BLaER1 (cell line): ENCODE measurements around the gene HEG1.
"Not testable (repeated sequence)": the region's sequence is repeated elsewhere in the genome, so short reads cannot be mapped to it uniquely, and the experiment has no call there.

Experiments
- H3K27ac ChIP-seq: shearing (Covaris generic); formaldehyde crosslinking; 2 replicates; pipeline ENCODE4 v1.8.1; 2022
- H3K27me3 ChIP-seq: shearing (Covaris generic); formaldehyde crosslinking; 2 replicates; pipeline ENCODE4 v1.8.1; 2022
- H3K36me3 ChIP-seq: shearing (Covaris generic); formaldehyde crosslinking; 2 replicates; pipeline ENCODE4 v1.8.1; 2022
- H3K4me1 ChIP-seq: shearing (Covaris generic); formaldehyde crosslinking; 2 replicates; pipeline ENCODE4 v1.8.1; 2022
- H3K4me2 ChIP-seq: shearing (Covaris generic); formaldehyde crosslinking; 2 replicates; pipeline ENCODE4 v1.8.1; 2022
- H3K4me3 ChIP-seq: shearing (Covaris generic); formaldehyde crosslinking; 2 replicates; pipeline ENCODE4 v1.8.1; 2022
- H3K9ac ChIP-seq: shearing (Covaris generic); formaldehyde crosslinking; 2 replicates; pipeline ENCODE4 v1.8.1; 2022
- H3K9me3 ChIP-seq: shearing (Covaris generic); formaldehyde crosslinking; 2 replicates; pipeline ENCODE4 v1.8.1; 2022
- H4K20me1 ChIP-seq: shearing (Covaris generic); formaldehyde crosslinking; 2 replicates; pipeline ENCODE4 v1.8.1; 2022
- Cebpa-rat ChIP-seq: shearing (Covaris generic); IDR thresholded peaks from 2 replicates; pipeline ENCODE4 v1.8.1; 2022

HEG1 gene

DNA sequence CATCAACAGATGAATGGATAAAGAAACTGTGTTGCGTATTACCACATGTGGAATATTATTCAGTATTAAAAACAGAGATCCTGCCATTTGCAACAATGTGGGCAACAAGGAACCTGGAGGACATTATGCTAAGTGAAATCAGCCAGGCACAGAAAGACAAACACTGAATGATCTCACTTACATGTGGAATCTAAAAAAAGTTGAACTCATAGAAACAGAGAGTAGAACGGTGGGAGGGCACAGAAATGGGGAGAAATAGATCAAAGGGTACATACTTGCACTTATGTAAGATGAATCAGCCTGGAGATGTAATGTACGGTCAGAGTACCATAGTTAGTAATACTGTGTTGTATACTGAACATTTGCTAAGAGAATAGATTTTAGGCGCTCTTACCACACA lies 91.4 kb downstream of the HEG1 start:
- Histone ChIP-seq H4K20me1 (no peaks in the 10 kb centered on the region), H3K4me3 (no peak overlapping the region), H3K27ac (no peak overlapping the region), H3K4me2 (no peak overlapping the region), H3K9ac (no peak overlapping the region), H3K4me1 (peaks cover 57% of the 10 kb centered on the region), H3K9me3 (peaks cover 16% of the 10 kb centered on the region; the same call in 1 of the 2 replicates), H3K36me3 (no peaks in the 10 kb centered on the region), H3K27me3 (no peaks in the 10 kb centered on the region)
- TF ChIP-seq Cebpa-rat: no peak

DNA sequence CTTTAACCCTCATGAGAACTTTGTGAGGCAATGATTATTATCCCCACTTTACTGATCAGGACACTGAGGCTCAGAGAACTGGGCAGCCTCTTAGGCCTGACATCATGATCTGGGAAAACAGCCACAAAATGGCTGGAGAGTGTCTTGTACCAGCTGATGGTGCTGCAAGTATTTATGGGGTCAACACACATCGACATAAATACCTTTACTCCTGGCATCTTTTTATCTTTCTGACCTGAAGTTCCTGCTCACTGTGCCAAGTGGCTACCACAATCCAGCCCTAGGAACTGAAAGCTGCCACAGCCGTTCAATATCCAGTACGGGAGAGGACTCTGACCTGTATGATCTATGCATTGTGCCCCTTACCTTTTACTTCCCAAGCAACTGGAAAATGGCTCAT lies 92.0 kb downstream of the HEG1 start:
- Histone ChIP-seq H3K4me1 (peaks cover 51% of the 10 kb centered on the region), H3K4me3 (no peak overlapping the region), H3K36me3 (no peaks in the 10 kb centered on the region), H3K27ac (no peak overlapping the region), H3K9ac (no peak overlapping the region), H4K20me1 (no peaks in the 10 kb centered on the region), H3K9me3 (peaks cover 16% of the 10 kb centered on the region; the same call in 1 of the 2 replicates), H3K4me2 (no peak overlapping the region), H3K27me3 (no peaks in the 10 kb centered on the region)
- TF ChIP-seq Cebpa-rat: no peak

DNA sequence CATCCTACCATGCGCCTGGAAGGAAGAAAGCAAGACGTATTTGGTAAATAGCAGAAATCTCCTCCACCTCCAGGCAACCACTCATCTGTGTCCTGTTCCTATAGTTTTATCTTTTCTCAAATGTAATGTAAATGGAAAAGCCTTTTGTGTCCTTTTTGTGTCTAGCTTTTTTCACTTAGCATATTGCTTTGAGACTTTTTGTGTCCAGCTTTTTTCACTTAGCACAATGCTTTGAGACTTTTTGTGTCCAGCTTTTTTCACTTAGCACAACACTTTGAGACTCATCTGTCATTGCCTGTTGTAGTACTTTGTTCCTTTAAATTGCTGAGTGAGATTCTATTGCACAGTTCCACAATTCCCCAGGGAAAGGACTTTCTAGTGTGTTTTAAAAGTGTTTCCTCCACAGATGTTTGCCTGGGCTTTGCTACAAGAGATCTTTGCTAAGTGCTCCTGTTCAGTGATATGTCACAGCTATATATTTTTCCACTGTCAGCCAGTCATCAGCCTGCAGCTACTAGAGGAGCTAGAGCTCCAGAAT lies 93.3 kb downstream of the HEG1 start:
- no peaks in the 10 kb centered on the region for H3K36me3 ChIP-seq
- H3K4me1 ChIP-seq: peaks cover 38% of the 10 kb centered on the region
- peaks cover 16% of the 10 kb centered on the region; the same call in 1 of the 2 replicates for H3K9me3 ChIP-seq
- no peaks in the 10 kb centered on the region for H3K27me3 ChIP-seq
- H3K4me3 ChIP-seq: no peak overlapping the region
- H3K4me2 ChIP-seq: peak overlapping the region; percentile 31
- no peak overlapping the region for H3K9ac ChIP-seq
- TF ChIP-seq Cebpa-rat: no peak
- H3K27ac ChIP-seq: no peak overlapping the region
- H4K20me1 ChIP-seq: no peaks in the 10 kb centered on the region

DNA sequence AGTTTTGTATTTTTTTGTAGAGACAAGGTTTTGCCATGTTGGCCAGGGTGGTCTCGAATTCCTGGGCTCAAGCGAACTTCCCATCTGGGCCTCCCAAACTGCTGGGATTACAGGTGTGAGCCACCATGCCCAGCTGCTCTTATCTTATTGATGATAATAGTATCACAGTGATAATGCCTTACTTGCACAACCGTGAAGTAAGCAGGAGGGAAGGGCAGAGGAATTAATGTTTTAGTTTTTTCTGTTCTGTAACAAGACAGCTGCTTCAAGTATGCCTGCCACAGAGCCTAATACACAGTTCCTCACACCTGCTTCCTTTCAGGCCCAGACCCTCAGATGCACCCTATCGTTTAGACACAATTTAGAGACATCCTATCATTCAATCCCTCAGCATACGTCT lies 95.1 kb downstream of the HEG1 start:
- no peak for TF ChIP-seq Cebpa-rat
- Histone ChIP-seq H3K9ac (no peak overlapping the region), H3K36me3 (no peaks in the 10 kb centered on the region), H3K27ac (no peak overlapping the region), H3K9me3 (peaks cover 16% of the 10 kb centered on the region; the same call in 1 of the 2 replicates), H3K4me3 (no peak overlapping the region), H3K4me2 (no peak overlapping the region), H4K20me1 (no peaks in the 10 kb centered on the region), H3K4me1 (peaks cover 37% of the 10 kb centered on the region), H3K27me3 (no peaks in the 10 kb centered on the region)

DNA sequence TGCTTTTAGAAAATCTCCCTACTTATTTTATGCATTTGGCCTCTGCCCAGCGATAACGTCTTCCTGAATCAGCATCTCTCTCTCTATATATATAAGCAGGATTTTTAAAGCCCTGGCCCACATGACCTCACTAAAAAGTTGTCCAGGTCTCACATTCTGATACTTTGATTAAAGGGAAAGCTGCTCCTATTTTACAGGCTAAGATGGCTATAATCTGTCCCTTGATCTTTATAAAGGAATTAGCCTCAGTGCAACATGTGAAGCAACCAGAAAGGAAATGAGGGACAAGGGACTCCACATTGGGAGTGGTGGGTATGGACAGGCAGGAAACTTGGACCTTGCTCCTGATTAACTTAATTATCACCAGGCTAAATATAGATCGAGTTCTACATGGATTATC lies 95.7 kb downstream of the HEG1 start:
- Histone ChIP-seq H3K36me3 (no peaks in the 10 kb centered on the region), H3K9ac (no peak overlapping the region), H3K27me3 (no peaks in the 10 kb centered on the region), H3K4me3 (no peak overlapping the region), H3K27ac (no peak overlapping the region), H3K9me3 (peaks cover 16% of the 10 kb centered on the region; the same call in 1 of the 2 replicates), H4K20me1 (no peaks in the 10 kb centered on the region), H3K4me1 (peaks cover 37% of the 10 kb centered on the region), H3K4me2 (no peak overlapping the region)
- no peak for TF ChIP-seq Cebpa-rat

DNA sequence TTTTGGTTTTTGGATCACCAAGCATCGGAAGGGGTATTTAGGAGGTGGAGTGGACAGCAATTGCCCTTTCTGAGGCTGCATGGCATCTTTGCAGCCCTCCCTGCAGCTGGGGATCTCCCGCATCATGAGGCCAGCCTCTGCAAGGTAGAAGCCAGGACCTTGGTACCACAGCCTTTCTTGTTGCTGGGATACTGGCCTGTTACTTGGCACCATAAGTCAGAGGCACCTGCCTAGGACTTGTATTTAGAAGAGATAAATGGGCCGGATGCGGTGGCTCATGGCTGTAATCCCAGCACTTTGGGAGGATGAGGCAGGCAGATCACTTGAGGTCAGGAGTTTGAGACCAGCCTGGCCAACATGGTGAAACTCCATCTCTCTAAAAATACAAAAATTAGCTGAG lies 97.8 kb downstream of the HEG1 start:
- H3K4me2 ChIP-seq, H3K27ac ChIP-seq, H4K20me1 ChIP-seq, H3K4me3 ChIP-seq, H3K36me3 ChIP-seq, H3K9ac ChIP-seq, H3K27me3 ChIP-seq: not testable (repeated sequence)
- Histone ChIP-seq H3K9me3 (peaks cover 16% of the 10 kb centered on the region; the same call in 1 of the 2 replicates), H3K4me1 (peaks cover 23% of the 10 kb centered on the region)

DNA sequence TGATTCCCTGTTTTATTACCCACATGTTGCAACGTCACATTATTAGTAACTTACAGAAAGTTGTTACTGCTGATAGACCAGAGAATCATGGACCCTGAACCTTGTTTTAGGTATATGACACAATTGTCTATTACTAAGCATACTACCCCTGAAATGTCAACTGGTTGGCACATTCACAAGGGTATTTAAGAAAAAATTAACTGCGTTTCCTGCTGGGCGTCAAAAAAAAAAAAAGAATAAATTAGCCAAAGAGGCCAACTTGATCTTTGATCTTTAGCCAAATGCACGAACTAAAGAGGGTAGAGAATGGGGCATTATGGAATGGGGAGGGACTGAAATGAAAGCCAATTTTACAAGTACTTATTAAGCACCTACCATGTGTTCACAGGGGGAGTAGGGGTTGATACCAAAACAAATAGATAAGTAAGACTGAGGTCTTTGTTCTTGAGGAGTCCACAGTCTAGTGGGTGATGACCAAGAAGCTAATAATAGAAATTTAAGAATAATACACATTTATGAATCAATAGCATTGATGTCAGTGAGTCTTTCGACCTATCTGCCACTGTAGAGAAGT lies 103.4 kb downstream of the HEG1 start:
- Histone ChIP-seq H4K20me1 (no peaks in the 10 kb centered on the region), H3K9ac (no peak overlapping the region), H3K27me3 (no peaks in the 10 kb centered on the region), H3K4me3 (no peak overlapping the region), H3K27ac (no peak overlapping the region), H3K4me2 (no peak overlapping the region), H3K36me3 (no peaks in the 10 kb centered on the region), H3K4me1 (no peaks in the 10 kb centered on the region), H3K9me3 (no peaks in the 10 kb centered on the region)
- no peak for TF ChIP-seq Cebpa-rat

DNA sequence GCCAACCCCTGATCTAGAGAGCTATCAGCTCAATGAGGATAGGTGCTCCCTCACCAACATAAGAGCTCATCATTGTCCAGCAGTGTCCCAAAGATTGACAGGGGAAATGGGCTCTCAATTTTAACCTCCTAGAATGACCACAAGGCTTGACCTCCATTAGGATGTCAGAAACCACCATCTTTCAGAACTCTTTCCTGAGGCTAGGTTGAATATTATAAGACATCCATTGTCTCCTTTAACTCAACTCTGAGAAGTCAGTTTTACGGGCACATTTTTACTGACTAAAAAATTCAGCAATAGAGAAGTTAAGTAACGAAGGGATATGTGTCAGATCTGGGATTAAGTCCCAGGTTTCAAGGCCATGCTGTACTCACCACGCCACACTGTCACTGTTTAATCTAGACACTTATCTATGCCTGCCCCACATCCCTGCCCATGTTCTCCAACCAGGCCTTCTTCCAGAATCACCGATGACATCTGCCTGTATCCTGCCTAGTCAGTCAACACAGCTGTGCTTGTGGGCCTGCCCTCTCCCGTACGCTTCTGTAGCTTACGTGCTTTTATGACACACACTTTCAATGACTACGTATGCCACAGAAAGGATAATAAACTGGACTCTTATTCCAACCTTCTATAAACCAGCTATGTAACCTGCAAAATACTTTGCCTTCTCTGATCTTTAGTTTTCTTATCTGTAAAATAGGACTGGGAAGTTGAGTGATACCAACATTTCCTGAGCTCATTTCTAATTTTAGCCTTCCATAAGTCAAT lies 104.1 kb downstream of the HEG1 start:
- H3K9me3 ChIP-seq: no peaks in the 10 kb centered on the region
- H3K4me2 ChIP-seq: no peak overlapping the region
- no peak overlapping the region for H3K9ac ChIP-seq

DNA sequence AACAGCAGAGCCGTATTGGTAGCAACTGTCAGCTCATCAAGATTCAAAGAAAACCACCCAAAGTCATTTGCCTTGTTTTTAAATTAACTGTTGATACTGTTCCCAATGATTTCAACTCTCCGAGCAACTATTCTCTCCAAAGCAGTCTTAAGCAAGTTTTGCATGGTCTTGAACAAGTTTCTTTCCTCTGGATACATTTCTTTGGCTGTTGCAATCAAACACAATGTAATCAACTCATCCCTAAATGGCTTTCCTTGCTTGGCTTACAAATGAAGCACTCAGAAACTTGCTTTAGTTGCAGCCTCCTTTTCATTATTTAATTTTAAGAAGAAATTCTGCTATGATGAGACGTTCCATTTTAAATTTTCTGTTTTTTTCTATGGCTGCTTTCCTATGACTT lies 105.8 kb downstream of the HEG1 start:
- no peak overlapping the region for H3K9ac ChIP-seq
- no peaks in the 10 kb centered on the region for H3K4me1 ChIP-seq
- no peaks in the 10 kb centered on the region for H3K27me3 ChIP-seq
- no peaks in the 10 kb centered on the region for H4K20me1 ChIP-seq
- no peaks in the 10 kb centered on the region for H3K36me3 ChIP-seq
- no peak overlapping the region for H3K4me2 ChIP-seq
- no peak overlapping the region for H3K27ac ChIP-seq
- no peaks in the 10 kb centered on the region for H3K9me3 ChIP-seq
- TF ChIP-seq Cebpa-rat: no peak
- H3K4me3 ChIP-seq: no peak overlapping the region

More for the DNA sequence above, 104.1 kb downstream of the HEG1 start:
- no peaks in the 10 kb centered on the region for H3K36me3 ChIP-seq
- no peak overlapping the region for H3K4me3 ChIP-seq
- no peaks in the 10 kb centered on the region for H3K4me1 ChIP-seq
- H3K27ac ChIP-seq: no peak overlapping the region
- no peaks in the 10 kb centered on the region for H3K27me3 ChIP-seq
- H4K20me1 ChIP-seq: no peaks in the 10 kb centered on the region
- TF ChIP-seq Cebpa-rat: no peak

DNA sequence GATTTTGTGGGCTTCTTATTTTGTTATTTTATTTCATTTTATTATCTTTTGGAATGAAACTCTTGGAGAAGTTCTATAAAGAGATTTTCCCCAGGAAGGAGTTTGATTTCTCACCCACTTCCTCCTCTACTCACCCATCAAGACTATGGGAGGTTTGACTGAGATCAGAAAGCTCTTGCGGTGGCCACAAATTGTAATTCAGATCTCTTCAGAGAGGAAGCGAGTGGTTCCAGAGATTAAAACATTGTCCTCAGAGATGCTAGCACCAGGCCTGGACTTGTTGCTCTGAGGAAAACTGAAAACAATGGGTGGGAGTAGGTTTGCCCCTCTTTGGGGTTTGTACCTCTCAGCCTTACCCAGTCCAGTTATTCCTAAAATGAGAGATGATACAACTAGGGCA lies 113.2 kb downstream of the HEG1 start:
- no peak overlapping the region for H3K9ac ChIP-seq
- H3K9me3 ChIP-seq: no peaks in the 10 kb centered on the region
- no peak overlapping the region for H3K4me2 ChIP-seq
- no peak overlapping the region for H3K27ac ChIP-seq
- no peak for TF ChIP-seq Cebpa-rat
- H3K4me1 ChIP-seq: no peaks in the 10 kb centered on the region
- H3K36me3 ChIP-seq: no peaks in the 10 kb centered on the region
- H3K27me3 ChIP-seq: no peaks in the 10 kb centered on the region
- no peak overlapping the region for H3K4me3 ChIP-seq
- H4K20me1 ChIP-seq: no peaks in the 10 kb centered on the region
